Activated CD8-positive, alpha-beta T cell treated with anti-CD3 and anti-CD28 coated beads, Interleukin-2, amount 10 ng/mL, durations not matched to agents 7 days and 5 days (primary cell): ENCODE results near the gene GSKIP. TPM values are rescaled to one million over a fixed set of nuclear protein-coding genes. Genes with fewer than 3 reads are reported as not detected.

ENCODE experiments used
- ATAC-seq: fragments of 150-1000 bp; cut with Tn5 transposase; one replicate; pipeline ENCODE4 v1.10.0; 2021; ENCODE audit warnings: moderate library complexity
- CTCF ChIA-PET: fragments of 350-600 bp; sonication (Branson Sonifier 250); formaldehyde crosslinking; loops from one replicate; lab custom pipeline; 2021; ENCODE audit warnings: antibody characterized with exemption; lab: Charles Lee
- POLR2A ChIA-PET: fragments of 350-600 bp; sonication (Branson Sonifier 250); formaldehyde crosslinking; loops from one replicate; lab custom pipeline; 2021; ENCODE audit warnings: antibody characterized with exemption; lab: Charles Lee
- DNase-seq: peaks from one replicate; pipeline ENCODE4 v3.0.0-alpha.2; 2020
- H3K27ac Mint-ChIP-seq: one replicate; pipeline ENCODE4 v1.8.0; 2021; ENCODE audit warnings: mild to moderate bottlenecking, mixed read lengths
- H3K27me3 Mint-ChIP-seq: one replicate; pipeline ENCODE4 v1.8.0; 2021; ENCODE audit warnings: low read depth, mixed read lengths
- H3K36me3 Mint-ChIP-seq: one replicate; pipeline ENCODE4 v1.8.0; 2021; ENCODE audit warnings: low read depth, mixed read lengths
- H3K4me1 Mint-ChIP-seq: one replicate; pipeline ENCODE4 v1.8.0; 2021; ENCODE audit warnings: low read depth, mixed read lengths
- H3K4me3 Mint-ChIP-seq: one replicate; pipeline ENCODE4 v1.8.0; 2021; ENCODE audit warnings: mild to moderate bottlenecking, mixed read lengths
- H3K9me3 Mint-ChIP-seq: one replicate; pipeline ENCODE4 v1.8.0; 2022; ENCODE audit warnings: mixed read lengths; ENCODE audit not compliant: insufficient read depth
- total RNA-seq, 2 experiments: library from RNA; stranded (reverse); gene quantifications; one replicate each; pipeline ENCODE4 v1.2.3, GENCODE V29; 2021

Gene GSKIP
- total RNA-seq, 2 experiments from 2014 or later, result 20.0 to 20.3 TPM

GRCh38 chr14:96422992-96423391 lies 59.7 kb downstream of the GSKIP start:
- DNase-seq (no peak), ATAC-seq (no peak)
- peaks cover 4% of the 10 kb centered on the region for H3K4me1 Mint-ChIP-seq
- no peak overlapping the region for H3K27ac Mint-ChIP-seq
- H3K27me3 Mint-ChIP-seq, result peaks cover 4% of the 10 kb centered on the region
- no peaks in the 10 kb centered on the region for H3K9me3 Mint-ChIP-seq
- CTCF ChIA-PET, result interaction anchor here (4.3 kb wide), 1 partner anchor 125 kb away, joined by 22 read pairs; no protein-coding TSS in a partner anchor
- no peaks in the 10 kb centered on the region for H3K36me3 Mint-ChIP-seq
- H3K4me3 Mint-ChIP-seq, result no peak overlapping the region
- POLR2A ChIA-PET, result no interaction called here

GRCh38 chr14:96423446-96424108 lies 60.3 kb downstream of the GSKIP start:
- peaks cover 4% of the 10 kb centered on the region for H3K27me3 Mint-ChIP-seq
- H3K4me1 Mint-ChIP-seq, result peaks cover 4% of the 10 kb centered on the region
- no peak overlapping the region for H3K27ac Mint-ChIP-seq
- CTCF ChIA-PET, result interaction anchor here (0.6 to 4.3 kb wide), 2 partner anchors 125 to 127 kb away, joined by 4 to 22 read pairs; no protein-coding TSS in a partner anchor
- no peaks in the 10 kb centered on the region for H3K36me3 Mint-ChIP-seq
- POLR2A ChIA-PET, result no interaction called here
- DNase-seq (no peak), ATAC-seq (no peak)
- H3K9me3 Mint-ChIP-seq, result no peaks in the 10 kb centered on the region
- peak overlapping the region; percentile 65 for H3K4me3 Mint-ChIP-seq

GRCh38 chr14:96424109-96424989 lies 61.0 kb downstream of the GSKIP start:
- ChIA-PET POLR2A (no interaction called here), CTCF (interaction anchor here (0.6 to 4.3 kb wide), 3 partner anchors 16 to 128 kb away, joined by 3 to 22 read pairs (median 4); no protein-coding TSS in a partner anchor)
- Mint-ChIP-seq H3K36me3 (no peaks in the 10 kb centered on the region), H3K4me1 (peaks cover 4% of the 10 kb centered on the region), H3K9me3 (no peaks in the 10 kb centered on the region), H3K27me3 (peaks cover 5% of the 10 kb centered on the region), H3K4me3 (peak overlapping the region; percentile 65), H3K27ac (no peak overlapping the region)
- peak; percentile 32 for DNase-seq
- ATAC-seq, result peak; percentile 87

DNA sequence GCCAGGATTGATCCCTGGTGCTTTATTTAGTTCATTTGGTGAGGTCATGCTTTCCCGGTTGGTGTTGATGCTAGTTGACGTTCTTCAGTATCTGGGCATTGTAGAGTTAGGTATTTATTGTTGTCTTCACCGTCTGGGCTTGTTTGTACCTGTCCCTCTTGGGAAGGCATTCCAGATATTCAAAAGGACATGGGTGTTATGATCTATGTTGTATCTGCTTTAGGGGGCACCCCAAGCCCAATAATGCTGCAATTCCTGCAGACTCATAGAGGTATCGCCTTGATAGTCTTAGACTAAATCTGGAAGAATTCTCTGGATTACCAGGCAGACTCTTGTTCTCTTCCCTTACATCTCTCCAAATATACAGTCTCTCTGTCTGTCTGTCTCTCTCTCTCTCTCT lies 70.7 kb downstream of the GSKIP start:
- peaks cover 26% of the 10 kb centered on the region for H3K27me3 Mint-ChIP-seq
- ChIA-PET CTCF (no interaction called here), POLR2A (no interaction called here)
- H3K4me1 Mint-ChIP-seq, result no peaks in the 10 kb centered on the region
- H3K9me3 Mint-ChIP-seq, result no peaks in the 10 kb centered on the region
- ATAC-seq, result no peak
- H3K36me3 Mint-ChIP-seq, result no peaks in the 10 kb centered on the region
- no peak overlapping the region for H3K4me3 Mint-ChIP-seq
- no peak overlapping the region for H3K27ac Mint-ChIP-seq
- no peak for DNase-seq

Other genes starting within 250 kb of the GSKIP start
- gene BDKRB2, start 158.7 kb upstream of the GSKIP start, total RNA-seq, result not detected
- gene BDKRB1, start 107.3 kb upstream of the GSKIP start, total RNA-seq, result not detected
- 10 to 100 TPM; 12.1 to 13.4 TPM for gene ATG2B, start 185 bp upstream of the GSKIP start, total RNA-seq
- gene AK7, start 28.6 kb downstream of the GSKIP start, total RNA-seq, result under 1 TPM; 0.42 to 0.65 TPM
- gene PAPOLA, start 138.9 kb downstream of the GSKIP start, total RNA-seq, result 100 to 1,000 TPM; 163 to 166 TPM